Endothelial cell of umbilical vein (primary cell): ENCODE measurements around the gene LAMTOR2. TPM values are rescaled to one million over a fixed set of nuclear protein-coding genes. Genes with fewer than 3 reads are reported as not detected.

Source experiments
- BruUV-seq: library from RNA; stranded (reverse); fragments of 400-500 nt; replicated peaks from 2 replicates; lab custom pipeline; 2021; lab: Mats Ljungman, UMichigan
- CTCF ChIA-PET: fragments of 300-600, 350-600 bp; sonication (Branson Sonifier 250); formaldehyde crosslinking; loops from one replicate; lab custom pipeline; 2021; ENCODE audit warnings: antibody characterized with exemption, inconsistent platforms; lab: Charles Lee
- POLR2A ChIA-PET: fragments of 300-600, 350-600 bp; sonication (Branson Sonifier 250); formaldehyde crosslinking; loops from one replicate; lab custom pipeline; 2021; ENCODE audit warnings: antibody characterized with exemption, inconsistent platforms; lab: Charles Lee
- DNase-seq: peaks from one replicate; pipeline ENCODE4 v3.0.0-alpha.2; 2011; ENCODE audit warnings: low read depth, low spot score
- FAIRE-seq: peaks from 2 replicates; lab custom pipeline; 2011; peaks lifted over from hg19 to GRCh38; lab: Jason Lieb, UNC
- H2AFZ ChIP-seq: 2 replicates; pipeline ENCODE4 v1.6.0; 2012; ENCODE audit warnings: low read depth, low read length, control low read depth, inconsistent platforms
- H3K27ac ChIP-seq: 2 replicates; pipeline ENCODE4 v1.5.1; 2011; ENCODE audit warnings: low read depth, mild to moderate bottlenecking, control low read depth, low read length, moderate library complexity; ENCODE audit not compliant: insufficient read depth
- H3K27me3 ChIP-seq, 2 experiments: 2 replicates each; pipeline versions ENCODE4 v1.6.0 to v1.6.1; 2011; ENCODE audit warnings: low read length in 2 of 2, mixed read lengths in 1 of 2; ENCODE audit not compliant: control insufficient read depth in 2 of 2, insufficient read depth in 2 of 2
- H3K36me3 ChIP-seq, 2 experiments: 2 replicates in 1 of 2; 3 replicates in 1 of 2; pipeline ENCODE4 v1.5.1; 2011; ENCODE audit warnings: low read length in 2 of 2, mild to moderate bottlenecking in 1 of 2, moderate library complexity in 1 of 2; ENCODE audit not compliant: control insufficient read depth in 2 of 2, insufficient read depth in 2 of 2; ENCODE audit errors: extremely low read depth in 1 of 2
- H3K4me1 ChIP-seq: 3 replicates; pipeline ENCODE4 v1.5.1; 2011; ENCODE audit warnings: mild to moderate bottlenecking, low read length; ENCODE audit not compliant: control insufficient read depth, insufficient read depth; ENCODE audit errors: extremely low read depth
- H3K4me2 ChIP-seq: 2 replicates; pipeline ENCODE4 v1.6.1; 2011; ENCODE audit warnings: low read length, control low read depth, mixed read lengths; ENCODE audit not compliant: insufficient read depth
- H3K4me3 ChIP-seq, 3 experiments: fragments of 200-600 bp in 1 of 3; sonication (generic), shearing (Covaris generic) in 1 of 3; replicated peaks in 1 of 3; 2 replicates each; pipeline ENCODE4 v1.5.1; 2011 to 2016; ENCODE audit warnings: control low read depth in 3 of 3, low read length in 3 of 3, mild to moderate bottlenecking in 2 of 3, inconsistent platforms in 1 of 3, low read depth in 1 of 3, moderate library complexity in 1 of 3; ENCODE audit not compliant: insufficient read depth in 1 of 3
- H3K79me2 ChIP-seq: 2 replicates; pipeline ENCODE4 v1.6.0; 2012; ENCODE audit warnings: low read length, inconsistent platforms; ENCODE audit not compliant: control insufficient read depth, insufficient read depth
- H3K9ac ChIP-seq: replicated peaks from 2 replicates; pipeline ENCODE3; 2011; ENCODE audit warnings: low read length, control low read depth; ENCODE audit not compliant: insufficient read depth; ENCODE audit errors: extremely low read depth
- H3K9me1 ChIP-seq: replicated peaks from 3 replicates; pipeline ENCODE4 v1.6.0; 2011; ENCODE audit warnings: mild to moderate bottlenecking, low read length; ENCODE audit not compliant: control insufficient read depth, insufficient read depth; ENCODE audit errors: extremely low read depth
- H3K9me3 ChIP-seq: replicated peaks from 2 replicates; pipeline ENCODE4 v1.5.1; 2012; ENCODE audit warnings: low read length, inconsistent platforms; ENCODE audit not compliant: control insufficient read depth, insufficient read depth
- H4K20me1 ChIP-seq: replicated peaks from 2 replicates; pipeline ENCODE3; 2011; ENCODE audit warnings: mild to moderate bottlenecking, low read length; ENCODE audit not compliant: control insufficient read depth, insufficient read depth; ENCODE audit errors: extremely low read depth
- CTCF ChIP-seq, 2 donors: IDR thresholded peaks; 1 replicate in 1 of 2; 2 replicates in 1 of 2; pipeline ENCODE4 v1.5.1; 2011; ENCODE audit warnings: low read length in 2 of 2, mild to moderate bottlenecking in 2 of 2, moderate library complexity in 2 of 2, control low read depth in 1 of 2, inconsistent platforms in 1 of 2, low read depth in 1 of 2; ENCODE audit not compliant: insufficient read depth in 1 of 2; ENCODE audit errors: extremely low read depth in 1 of 2
- EZH2 ChIP-seq: IDR thresholded peaks from 2 replicates; pipeline ENCODE4 v1.6.1; 2012; ENCODE audit warnings: borderline replicate concordance, low read depth, mild to moderate bottlenecking, moderate library complexity, low read length, inconsistent platforms; ENCODE audit not compliant: severe bottlenecking
- FOS ChIP-seq: IDR thresholded peaks from 2 replicates; pipeline ENCODE4 v1.6.1; 2011; ENCODE audit warnings: mild to moderate bottlenecking, low read length, moderate library complexity, borderline replicate concordance; ENCODE audit not compliant: insufficient read depth
- GATA2 ChIP-seq: IDR thresholded peaks from 2 replicates; pipeline ENCODE4 v1.7.0; 2011; ENCODE audit warnings: low read depth, mild to moderate bottlenecking, moderate library complexity, mixed read lengths, low read length; ENCODE audit not compliant: insufficient read length, insufficient read depth
- JUN ChIP-seq: IDR thresholded peaks from 2 replicates; pipeline ENCODE4 v1.6.1; 2011; ENCODE audit warnings: borderline replicate concordance, low read depth; ENCODE audit not compliant: insufficient read length, insufficient read depth
- MAX ChIP-seq: IDR thresholded peaks from 2 replicates; pipeline ENCODE4 v1.6.1; 2011; ENCODE audit not compliant: insufficient read depth, insufficient read length
- MYC ChIP-seq: IDR thresholded peaks from one replicate; pipeline ENCODE4 v1.6.1; 2011; ENCODE audit warnings: mild to moderate bottlenecking, low read depth, low read length
- POLR2A ChIP-seq: IDR thresholded peaks from 2 replicates; pipeline ENCODE4 v1.6.1; 2012; ENCODE audit warnings: low read depth, mild to moderate bottlenecking, control low read depth, low read length
- POLR2AphosphoS5 ChIP-seq: IDR thresholded peaks from 2 replicates; pipeline ENCODE4 v1.6.1; 2012; ENCODE audit warnings: low read depth, mild to moderate bottlenecking, control low read depth, low read length, moderate library complexity; ENCODE audit not compliant: insufficient read depth
- dilution Hi-C: fragments of 300-500 bp; cut with MboI; formaldehyde crosslinking; loops from one replicate; pipeline ENCODE4 v1.15.0; 2019; ENCODE audit warnings: low sequenced_read_pairs; ENCODE audit not compliant: extremely low pct_ligation_motif_present
- intact Hi-C: fragments of 100-400 bp; cut with micrococcal nuclease; formaldehyde crosslinking; loops from one replicate; pipeline ENCODE4 v1.10.0; 2022
- polyA plus RNA-seq, 4 experiments: library from polyadenylated mRNA; depleted of rRNA in 3 of 4; stranded (reverse) in 3 of 4; unstranded in 1 of 4; fragments of >200 nt; gene quantifications; 2 replicates each; pipeline versions ENCODE4 v1.2.1 to v1.2.3, GENCODE V29; 2011 to 2012; ENCODE audit warnings: missing spikeins in 1 of 4
- total RNA-seq: library from RNA; stranded (reverse); gene quantifications from 2 replicates; pipeline ENCODE4 v1.2.3, GENCODE V29; 2021

Gene LAMTOR2
- total and polyA plus RNA-seq, 2 donors (not counting 3 experiments of a cell fraction or from before 2014, with no cell fraction given) = 77.7 to 136 TPM

GRCh38 chr1:156025876-156026275 lies 28.7 kb upstream of the LAMTOR2 start:
- intact Hi-C loops (loop anchor here (1.0 kb wide), 2 partner anchors 28 to 40 kb away; partner anchors contain the start of gene LAMTOR2), dilution Hi-C loops (no loop called here)
- H2AFZ ChIP-seq = peak overlapping the region; percentile 83
- DNase-seq = peak; percentile 64
- no peak overlapping the region for H3K4me2 ChIP-seq
- no peak overlapping the region for H3K9ac ChIP-seq
- H3K4me3 ChIP-seq = no peak overlapping the region
- no peaks in the 10 kb centered on the region for H3K9me1 ChIP-seq
- ChIA-PET CTCF (interaction anchor here (0.6 to 2.6 kb wide), 26 partner anchors 10 to 360 kb away, joined by 3 to 92 read pairs (median 4); partner anchors contain the start of gene MEX3A), POLR2A (interaction anchor here (0.7 kb wide), 1 partner anchor 187 kb away, joined by 4 read pairs; the partner anchor contains the start of gene PMF1)
- H3K27me3 ChIP-seq = no peaks in the 10 kb centered on the region
- no peaks in the 10 kb centered on the region for H4K20me1 ChIP-seq
- no peaks in the 10 kb centered on the region for H3K36me3 ChIP-seq
- TF ChIP-seq MYC (no peak), JUN (no peak), EZH2 (no peak), CTCF (IDR thresholded peaks at IDR 0.05; ENCODE audit: extremely low read depth in 1 of 2, insufficient read depth in 1 of 2, low read depth in 1 of 2, low read length in 2 of 2) (peak; percentile 70 to 90), POLR2A (no peak), FOS (no peak), MAX (no peak), GATA2 (no peak), POLR2AphosphoS5 (no peak)
- H3K9me3 ChIP-seq = no peaks in the 10 kb centered on the region
- peak; percentile 75 for FAIRE-seq
- H3K4me1 ChIP-seq = peaks cover 3% of the 10 kb centered on the region
- H3K79me2 ChIP-seq = no peaks in the 10 kb centered on the region
- no peak overlapping the region for H3K27ac ChIP-seq
- BruUV-seq = no TSS peak
